SH-SY5Y (cell line): Measurements from ENCODE around the gene CCDC47.

Experiments used
- GATA2 ChIP-seq: IDR thresholded peaks from 2 replicates; pipeline ENCODE4 v1.6.1; 2011; ENCODE audit warnings: mild to moderate bottlenecking, low read depth, low read length
- GATA3 ChIP-seq: IDR thresholded peaks from 2 replicates; pipeline ENCODE4 v1.6.1; 2011; ENCODE audit warnings: low read depth, mild to moderate bottlenecking, low read length, moderate library complexity

GRCh38 chr17:63775420-63775819, 2.0 kb upstream of the CCDC47 start:
- TF ChIP-seq GATA2 (peak; percentile 25; the same call in 1 of the 2 replicates), GATA3 (no peak)
